GM12891 (cell line): ENCODE data around the gene TRIM10.
"Not testable (repeated sequence)": the region's sequence is repeated elsewhere in the genome, so short reads cannot be mapped to it uniquely, and the experiment has no call there.

Experiments
- DNase-seq: peaks from one replicate; pipeline ENCODE4 v3.0.0; 2011; ENCODE audit warnings: low spot score; ENCODE audit not compliant: insufficient read length
- FAIRE-seq: peaks from 2 replicates; lab custom pipeline; 2011; peaks lifted over from hg19 to GRCh38; lab: Jason Lieb, UNC
- PAX5 ChIP-seq: IDR thresholded peaks from 2 replicates; pipeline ENCODE4 v1.6.1; 2011; ENCODE audit warnings: low read length, moderate library complexity, mild to moderate bottlenecking; ENCODE audit not compliant: insufficient read depth, severe bottlenecking
- POLR2A ChIP-seq: IDR thresholded peaks from 2 replicates; pipeline ENCODE4 v1.6.1; 2011; ENCODE audit warnings: low read depth, low read length, control low read depth
- POLR2AphosphoS5 ChIP-seq: IDR thresholded peaks from 2 replicates; pipeline ENCODE4 v1.6.1; 2011; ENCODE audit warnings: low read depth, low read length, control low read depth
- POU2F2 ChIP-seq: IDR thresholded peaks from 2 replicates; pipeline ENCODE4 v1.6.1; 2011; ENCODE audit warnings: low read depth, mild to moderate bottlenecking, control low read depth, low read length, moderate library complexity
- SPI1 ChIP-seq: IDR thresholded peaks from 2 replicates; pipeline ENCODE4 v1.6.1; 2011; ENCODE audit warnings: low read depth, low read length, control low read depth
- TAF1 ChIP-seq: IDR thresholded peaks from 2 replicates; pipeline ENCODE4 v1.6.1; 2011; ENCODE audit warnings: low read depth, low read length, control low read depth

Gene TRIM10

GRCh38 chr6:30145818-30146217 is 15.2 kb downstream of the TRIM10 start:
- FAIRE-seq: no peak
- TF ChIP-seq POU2F2 (no peak), SPI1 (no peak), POLR2AphosphoS5 (no peak), TAF1 (no peak), PAX5 (no peak), POLR2A (no peak)
- no peak for DNase-seq

DNA sequence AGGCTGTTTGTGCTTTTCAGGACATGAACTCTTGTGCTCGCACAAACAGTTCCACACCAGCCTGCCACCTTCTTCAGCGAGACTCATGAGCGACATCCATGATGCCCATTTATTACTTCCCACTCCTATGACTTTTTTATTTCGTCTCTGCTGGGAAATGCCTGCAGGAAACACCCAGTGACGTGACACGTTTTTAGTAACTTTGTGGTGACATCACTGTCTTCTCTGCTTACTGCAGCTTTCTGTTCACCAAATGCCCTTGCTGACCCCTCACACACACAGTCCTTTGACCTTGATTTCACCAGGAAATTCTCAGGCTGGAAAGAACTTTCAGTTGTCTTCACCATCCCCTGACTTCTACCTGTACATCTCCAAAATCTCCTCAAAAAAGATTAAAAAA is 16.2 kb downstream of the TRIM10 start:
- TF ChIP-seq TAF1: no peak
- TF ChIP-seq POU2F2: no peak
- TF ChIP-seq SPI1: no peak
- TF ChIP-seq POLR2AphosphoS5: no peak
- TF ChIP-seq POLR2A: no peak
- TF ChIP-seq PAX5: no peak
- FAIRE-seq (no peak), DNase-seq (no peak)

DNA sequence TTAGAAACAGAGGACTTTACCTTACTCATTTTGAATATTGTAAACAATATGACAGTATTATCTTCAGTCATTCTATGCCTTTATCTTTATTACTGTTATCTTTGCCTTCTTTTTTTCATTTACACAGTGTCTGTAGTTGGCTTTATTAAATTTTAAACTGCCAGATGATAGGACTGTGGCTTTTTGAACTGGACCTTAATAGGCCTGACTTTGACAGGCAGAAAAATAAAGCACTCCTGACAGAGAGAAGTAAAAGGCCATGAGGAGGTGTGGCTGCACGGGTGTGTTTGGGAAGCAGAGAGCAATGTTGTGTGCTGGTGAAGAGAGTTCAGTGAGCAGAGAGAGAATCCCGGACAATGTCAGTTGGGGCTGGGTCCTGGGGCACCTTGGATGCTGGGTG is 17.2 kb downstream of the TRIM10 start:
- no peak for TF ChIP-seq TAF1
- no peak for FAIRE-seq
- no peak for DNase-seq

GRCh38 chr6:30142665-30143064 is 18.3 kb downstream of the TRIM10 start:
- TF ChIP-seq POLR2A (no peak), POU2F2 (no peak), TAF1 (no peak), PAX5 (no peak), SPI1 (no peak), POLR2AphosphoS5 (no peak)
- no peak for DNase-seq
- no peak for FAIRE-seq

GRCh38 chr6:30140240-30140639 is 20.8 kb downstream of the TRIM10 start:
- DNase-seq, FAIRE-seq: not testable (repeated sequence)

- DNase-seq: no peak
- TF ChIP-seq POU2F2 (no peak), SPI1 (no peak), POLR2A (no peak), PAX5 (no peak)
- no peak for FAIRE-seq
These were observed 24.3 kb downstream of the TRIM10 start for GRCh38 chr6:30136570-30137286.

DNA sequence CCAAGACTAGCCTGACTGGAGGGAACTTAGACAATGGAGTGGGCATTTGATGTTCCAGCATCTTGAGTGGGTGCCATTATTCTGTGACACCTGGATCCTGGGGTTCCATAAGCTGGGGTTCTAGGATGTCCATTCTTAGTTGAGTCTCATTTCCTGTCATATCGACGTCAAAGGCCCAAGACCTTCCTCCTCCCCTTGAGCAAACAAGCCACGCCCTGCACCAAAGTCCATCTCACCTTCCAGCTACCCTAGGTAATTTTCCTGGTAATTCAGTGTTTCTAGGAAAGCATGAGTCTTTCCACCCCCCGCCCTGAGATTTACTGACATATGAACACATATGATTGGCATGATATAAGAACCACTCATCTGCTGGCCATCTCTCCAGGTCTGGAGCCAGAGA is 25.3 kb downstream of the TRIM10 start, which contains the start of gene TRIM40:
TSS of gene TRIM40 (plus strand) at position 384 of the 400 bp plus-strand sequence. CDS start 897 bp downstream, outside the sequence.
- DNase-seq: no peak
- TF ChIP-seq TAF1 (no peak), SPI1 (no peak), POLR2AphosphoS5 (no peak), PAX5 (no peak), POU2F2 (no peak), POLR2A (no peak)
- no peak for FAIRE-seq

GRCh38 chr6:30135147-30135546 is 25.9 kb downstream of the TRIM10 start:
- FAIRE-seq (no peak), DNase-seq (no peak)

GRCh38 chr6:30131947-30132497 is 29.0 kb downstream of the TRIM10 start:
- DNase-seq (no peak), FAIRE-seq (no peak)
- TF ChIP-seq POU2F2 (no peak), SPI1 (no peak), TAF1 (no peak), PAX5 (no peak), POLR2A (no peak), POLR2AphosphoS5 (no peak)

More at GRCh38 chr6:30135147-30135546, 25.9 kb downstream of the TRIM10 start:
- no peak for TF ChIP-seq SPI1
- TF ChIP-seq POU2F2: no peak
- TF ChIP-seq POLR2AphosphoS5: no peak

GRCh38 chr6:30130887-30131862 is 29.8 kb downstream of the TRIM10 start:
- FAIRE-seq (peak; percentile 98), DNase-seq (peak; percentile 66)
- no peak for TF ChIP-seq TAF1
- no peak for TF ChIP-seq POLR2A
- TF ChIP-seq SPI1: no peak
- no peak for TF ChIP-seq POLR2AphosphoS5
- TF ChIP-seq PAX5: no peak
- no peak for TF ChIP-seq POU2F2
